H1 (cell line): ENCODE data around the gene MRGPRE. TPM values are rescaled to one million over a fixed set of nuclear protein-coding genes. Genes with fewer than 3 reads are reported as not detected.

ENCODE experiments used
- BACH1 ChIP-seq: IDR thresholded peaks from 2 replicates; pipeline ENCODE4 v1.6.1; 2012; ENCODE audit warnings: low read length, improper control_type of control experiment
- RFX5 ChIP-seq: IDR thresholded peaks from 2 replicates; pipeline ENCODE4 v1.6.1; 2011; ENCODE audit warnings: low read depth, low read length, improper control_type of control experiment, borderline replicate concordance
- polyA plus RNA-seq, 7 experiments: library from polyadenylated mRNA; depleted of rRNA in 3 of 7; stranded (reverse) in 5 of 7; unstranded in 2 of 7; fragments of >200 nt in 5 of 7; fragments of 200-250 nt in 2 of 7; gene quantifications; 1 replicate in 5 of 7; 2 replicates in 1 of 7; 4 replicates in 1 of 7; pipeline versions ENCODE4 v1.2.1 to v1.2.3, GENCODE V29; 2011 to 2013; ENCODE audit warnings: missing spikeins in 2 of 7, mixed read lengths in 2 of 7
- total RNA-seq: library from RNA; stranded (reverse); fragmentation: NEBNext Ultra II Directional; extraction: Animal tissue kit (Norgen Biotek cat#: 25700); gene quantifications from 2 replicates; pipeline ENCODE4 v1.2.1, GENCODE V29; 2021

The MRGPRE gene
- total and polyA plus RNA-seq, 2 of the 8 experiments (the other 6 are each of a cell fraction or from before 2014, with no cell fraction given), result not detected

- TF ChIP-seq RFX5, result no peak
- TF ChIP-seq BACH1, result no peak
Measured at GRCh38 chr11:3180869-3181268, 51.3 kb downstream of the MRGPRE start (continued).
